ENCODE measurements around the gene AP1G1.

Gene AP1G1

DNA sequence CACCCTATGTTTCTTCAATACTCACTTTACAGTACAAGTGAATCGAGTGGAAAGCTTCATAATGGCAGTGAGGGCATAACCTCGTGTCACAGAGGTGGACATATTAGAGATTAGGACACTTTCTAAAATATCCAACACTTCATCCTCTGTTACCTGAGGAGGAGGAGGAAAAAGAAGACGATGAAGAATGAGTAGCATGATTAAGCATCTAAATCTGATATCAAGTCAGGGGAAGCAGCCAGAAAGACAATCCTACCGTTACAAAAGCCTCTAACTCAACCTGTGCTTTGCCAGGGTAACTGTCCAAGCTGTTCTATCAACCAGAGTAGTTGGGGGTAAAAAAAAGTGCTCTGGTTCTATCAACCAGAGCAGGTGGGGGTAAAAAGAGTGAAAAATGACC lies 60.4 kb downstream of the AP1G1 start:
- DNase-seq, result no peak

DNA sequence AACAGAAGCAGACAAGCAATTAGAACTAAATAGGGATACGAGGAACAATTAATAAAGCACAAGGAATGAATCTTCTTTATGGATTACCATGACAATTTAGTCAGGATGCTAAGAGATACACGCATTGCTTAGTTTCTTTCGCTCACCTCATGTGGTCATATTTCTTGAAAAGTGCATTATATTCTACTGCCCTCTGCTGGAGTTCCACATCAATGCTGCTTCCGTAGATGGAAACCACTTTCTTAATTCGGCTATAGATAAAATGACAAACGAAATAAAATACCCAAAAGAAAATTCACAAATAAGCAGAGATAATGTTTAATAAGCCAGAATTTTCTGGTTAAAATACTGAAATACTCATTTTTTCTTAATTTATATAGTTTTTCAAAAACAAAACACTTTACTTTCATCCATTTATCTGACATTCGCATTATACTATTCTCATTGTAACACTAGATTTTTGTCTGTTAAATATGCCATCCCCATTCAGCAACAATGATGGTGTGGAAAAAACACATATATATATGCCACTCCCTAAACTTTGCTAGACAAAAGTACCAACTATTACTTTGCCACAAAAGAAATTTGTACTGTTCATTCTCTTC lies 62.1 kb downstream of the AP1G1 start:
- peak; percentile 35 for DNase-seq

DNA sequence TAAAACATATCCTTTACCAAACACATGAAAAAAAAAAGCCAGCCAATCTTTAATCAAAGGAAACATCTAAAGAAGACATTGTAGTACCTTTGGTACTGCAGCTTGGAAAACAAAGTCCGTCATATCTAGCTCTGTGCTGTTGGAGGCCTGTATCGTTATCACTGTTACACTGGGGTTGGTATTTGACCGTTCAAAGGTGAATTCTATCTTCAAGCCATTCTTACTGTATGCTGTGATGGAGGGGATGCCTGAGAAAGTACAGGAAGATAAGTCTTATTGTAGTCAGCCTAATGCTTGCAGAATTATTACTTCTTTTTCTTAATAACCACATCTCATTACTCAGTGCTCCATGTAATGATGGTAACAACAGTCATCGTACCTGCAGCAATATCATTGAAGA lies 69.8 kb downstream of the AP1G1 start:
- DNase-seq, result no peak

DNA sequence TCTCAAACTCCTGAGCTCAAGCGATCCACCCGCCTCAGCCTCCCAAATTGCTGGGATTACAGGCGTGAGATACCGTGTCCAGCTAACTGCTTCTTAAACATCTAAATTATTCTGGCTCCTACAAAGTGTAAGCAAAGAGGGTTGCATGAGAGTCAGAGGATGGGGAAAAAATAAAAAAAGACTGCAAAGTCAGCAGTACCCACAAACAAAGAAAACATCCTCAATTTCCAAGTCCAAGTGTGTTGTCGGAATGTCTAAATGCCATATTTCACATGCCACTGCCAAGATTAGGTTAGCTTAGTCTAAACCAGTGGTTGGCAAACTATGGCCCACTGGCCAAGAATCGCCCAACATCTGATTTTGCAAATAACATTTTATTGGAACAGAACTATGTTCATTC lies 71.1 kb downstream of the AP1G1 start:
- no peak for DNase-seq

DNA sequence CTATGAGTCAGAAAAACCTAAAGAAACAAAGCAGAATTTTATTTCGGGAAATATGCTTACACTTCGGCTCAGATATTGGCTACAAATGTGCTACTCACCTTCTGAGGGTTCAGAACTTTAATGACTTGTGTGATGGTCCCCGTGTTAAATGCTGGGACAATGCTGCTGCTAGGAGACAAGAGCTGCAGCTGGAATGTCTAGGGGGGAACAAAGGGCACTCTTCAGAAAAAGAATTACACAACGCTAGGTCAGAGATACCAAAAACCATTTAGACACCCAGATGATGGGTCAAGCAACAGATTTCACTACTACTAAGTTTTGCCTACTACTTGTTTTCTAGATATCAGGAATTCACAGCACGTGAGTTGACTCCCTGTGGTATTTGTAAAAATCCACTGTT lies 74.1 kb downstream of the AP1G1 start:
- DNase-seq, result no peak

DNA sequence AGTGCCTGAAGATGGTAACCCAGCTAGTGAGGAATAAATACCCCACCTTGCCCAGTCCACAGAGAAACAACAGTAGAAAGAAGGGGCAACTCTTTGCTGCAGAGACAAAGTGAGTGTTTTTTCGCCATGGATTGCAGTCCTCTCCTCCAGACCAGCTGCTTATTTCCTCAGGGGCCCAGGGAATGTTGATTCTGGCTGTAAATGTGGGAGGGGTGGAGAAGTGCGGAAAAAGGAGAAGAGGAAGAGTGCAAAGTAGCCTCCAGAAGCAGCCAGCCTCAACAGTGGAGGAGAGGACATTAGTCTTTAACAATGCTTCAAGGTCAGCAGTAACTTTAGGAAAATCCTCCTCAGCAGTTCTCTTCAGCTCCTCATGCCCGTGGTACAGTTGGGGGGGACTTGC lies 76.0 kb downstream of the AP1G1 start:
- DNase-seq, result no peak

DNA sequence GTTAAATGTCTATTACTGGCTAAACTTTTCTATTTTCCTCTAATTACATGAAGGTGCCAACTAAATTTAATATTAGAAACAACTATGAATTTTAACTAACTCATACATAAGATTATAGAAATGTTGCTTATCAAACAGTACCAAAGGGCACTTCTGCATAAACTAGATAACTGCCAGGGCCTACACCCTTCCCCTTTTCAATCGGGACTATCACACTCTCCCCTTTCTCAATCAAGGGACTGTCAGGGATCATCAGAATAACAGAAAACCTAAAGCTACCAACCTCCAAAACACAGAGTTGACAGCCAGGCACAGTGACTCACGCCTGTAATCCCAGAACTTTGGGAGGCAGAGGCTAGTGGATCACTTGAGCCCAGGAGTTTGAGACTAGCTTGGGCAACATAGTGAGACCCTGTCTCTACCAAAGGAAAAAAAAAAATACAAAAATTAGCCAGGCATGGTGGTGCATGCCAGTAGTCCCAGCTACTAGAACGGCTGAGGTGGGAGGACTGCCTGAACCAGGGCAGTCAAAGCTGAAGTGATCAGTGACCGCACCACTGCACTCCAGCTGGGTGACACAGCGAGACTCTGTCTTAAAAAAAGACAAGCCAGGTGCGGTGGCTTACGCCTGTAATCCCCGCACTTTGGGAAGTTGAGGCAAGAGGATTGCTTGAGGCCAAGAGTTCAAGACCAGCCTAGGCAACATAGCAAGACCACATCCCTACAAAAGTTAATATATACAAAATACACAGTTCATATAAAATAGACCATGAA lies 80.9 kb downstream of the AP1G1 start:
- DNase-seq, result no peak

DNA sequence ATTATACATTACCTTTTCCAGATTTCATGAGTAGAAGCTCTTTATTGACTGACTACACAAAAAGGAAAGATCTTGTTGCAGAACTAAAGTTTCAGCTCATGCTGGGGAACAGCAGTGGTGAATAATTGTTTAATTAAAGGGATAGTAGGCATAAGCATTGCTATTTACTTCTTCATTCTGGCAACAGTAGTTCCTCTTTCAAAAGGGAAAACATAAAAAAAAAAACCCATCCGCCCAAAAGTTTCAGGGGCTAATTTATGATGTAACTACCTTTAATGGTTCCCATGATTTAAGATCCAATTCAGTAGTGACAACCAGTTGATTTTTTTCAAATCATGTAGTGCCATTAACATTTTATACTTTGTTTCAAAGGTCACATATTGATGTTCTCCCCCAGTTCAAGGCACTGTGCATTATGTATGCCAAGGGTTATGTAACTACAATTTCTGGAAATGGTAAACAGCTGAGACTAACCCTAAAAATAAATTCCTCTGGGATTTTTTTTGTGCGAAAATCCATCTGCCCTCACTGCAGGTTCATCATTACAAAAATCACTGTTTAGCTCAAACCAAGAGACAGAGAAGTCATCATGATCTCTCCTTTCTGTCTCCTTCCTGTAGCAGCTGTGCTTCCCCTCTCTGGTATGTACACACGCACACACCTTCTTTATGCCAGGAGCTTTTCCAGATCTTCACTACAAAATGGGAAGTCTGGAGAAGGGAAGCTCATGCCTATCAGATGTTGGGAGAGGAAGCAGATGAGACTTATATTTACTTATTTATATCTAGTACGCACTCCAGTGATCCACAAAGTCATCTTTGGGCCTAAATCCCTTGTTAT lies 81.9 kb downstream of the AP1G1 start:
- no peak for DNase-seq

DNA sequence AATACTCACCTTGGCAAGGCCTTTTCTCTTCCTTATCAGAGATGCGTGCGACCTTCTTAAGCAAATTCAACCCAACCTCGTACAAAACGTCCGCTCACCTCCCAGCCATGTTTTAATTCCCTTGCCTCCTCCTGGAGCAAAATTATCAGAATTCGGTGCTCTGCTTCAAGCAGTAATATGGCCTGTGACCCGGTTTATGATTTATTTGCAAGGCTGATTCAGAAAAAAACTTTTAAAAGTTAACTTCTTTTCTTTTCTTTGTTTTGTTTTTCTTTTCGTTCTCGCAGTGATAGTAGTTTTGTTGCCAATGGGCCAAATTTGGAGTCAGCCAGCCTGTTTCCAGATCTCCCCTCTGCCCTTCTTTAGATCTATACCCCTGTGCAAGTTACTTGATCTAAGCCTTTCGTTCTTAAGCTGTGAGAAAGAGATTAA lies 84.3 kb downstream of the AP1G1 start, which contains the start of gene PHLPP2:
PHLPP2 (minus strand) TSS at position 382 of the 432 bp plus-strand sequence. CDS start 9,906 bp downstream, outside the sequence.
- no peak for DNase-seq

DNA sequence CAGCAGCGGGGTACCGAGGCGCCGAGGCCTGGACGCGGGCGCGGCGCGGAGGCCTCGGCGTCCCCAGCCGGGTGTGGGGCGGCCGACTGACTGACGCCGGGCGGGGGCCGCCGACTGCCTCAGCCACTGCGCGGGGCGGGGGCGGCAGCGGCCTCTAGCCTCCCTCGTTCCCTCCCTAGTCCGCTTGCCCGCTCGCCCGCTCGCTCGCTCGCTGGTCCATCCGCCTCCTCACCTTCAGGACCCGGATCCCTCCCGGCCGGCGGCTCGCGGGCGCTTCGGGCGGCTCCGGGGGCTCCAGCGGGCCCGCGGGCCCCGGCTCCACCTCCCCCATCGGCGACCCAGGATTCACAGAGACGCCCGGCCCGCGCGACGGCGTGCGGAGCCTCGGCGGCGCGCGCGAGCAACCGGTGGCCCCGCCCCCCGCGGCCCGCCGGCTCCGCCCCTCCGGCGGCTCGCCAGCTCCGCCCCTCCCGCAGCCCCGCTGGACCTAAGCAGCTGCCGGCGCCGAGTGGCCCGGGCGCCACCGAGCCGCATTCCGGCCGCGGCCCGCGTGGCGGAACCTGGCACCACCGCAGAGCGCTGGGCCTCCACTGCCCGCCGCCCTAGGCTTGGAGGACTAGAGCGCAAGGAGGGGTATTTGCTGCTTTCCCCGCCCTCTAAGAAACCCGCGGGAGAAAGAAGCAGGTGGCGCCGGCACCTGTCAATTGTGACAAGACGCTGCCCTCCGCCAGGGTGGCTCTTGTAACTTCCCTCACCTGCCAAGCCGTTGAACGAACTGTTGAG lies 84.9 kb downstream of the AP1G1 start:
- DNase-seq, result peak; percentile 72

DNA sequence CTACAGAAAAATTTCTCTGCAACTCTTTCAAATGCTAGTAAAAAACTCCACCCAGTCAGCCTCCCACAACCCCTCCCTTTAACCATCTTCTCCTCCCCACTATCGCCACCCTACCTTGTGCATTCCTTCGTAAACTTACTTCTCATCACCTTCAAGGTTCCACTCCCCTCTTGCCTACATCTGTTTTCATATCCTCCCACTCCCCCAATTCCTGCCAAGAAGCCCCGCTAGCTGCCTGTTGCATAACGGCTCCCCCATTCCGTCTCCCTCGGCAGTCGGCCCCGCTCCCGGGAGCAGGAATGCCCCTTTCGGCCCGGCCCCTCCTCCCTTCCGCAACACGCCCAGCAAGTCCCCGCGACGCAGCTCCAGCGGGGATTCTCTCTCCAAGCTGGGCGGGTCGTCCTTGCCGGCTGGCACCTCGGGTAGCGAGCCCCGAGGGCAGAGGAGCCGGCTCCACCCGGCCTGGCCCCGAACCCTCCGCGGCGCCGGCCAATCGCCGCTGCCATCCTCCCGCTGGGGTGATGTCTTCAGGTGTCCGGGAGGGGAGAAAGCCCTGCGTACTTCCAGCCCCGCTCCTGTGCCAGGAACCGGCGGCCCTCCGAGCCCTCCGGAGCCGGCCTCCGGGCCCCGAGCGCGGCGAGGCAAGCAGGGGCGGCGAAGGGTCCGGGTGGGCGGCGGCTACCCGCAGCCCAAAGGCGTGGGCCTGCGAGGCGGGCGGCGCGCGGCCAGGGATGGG lies 85.7 kb downstream of the AP1G1 start:
- peak; percentile 70 for DNase-seq

DNA sequence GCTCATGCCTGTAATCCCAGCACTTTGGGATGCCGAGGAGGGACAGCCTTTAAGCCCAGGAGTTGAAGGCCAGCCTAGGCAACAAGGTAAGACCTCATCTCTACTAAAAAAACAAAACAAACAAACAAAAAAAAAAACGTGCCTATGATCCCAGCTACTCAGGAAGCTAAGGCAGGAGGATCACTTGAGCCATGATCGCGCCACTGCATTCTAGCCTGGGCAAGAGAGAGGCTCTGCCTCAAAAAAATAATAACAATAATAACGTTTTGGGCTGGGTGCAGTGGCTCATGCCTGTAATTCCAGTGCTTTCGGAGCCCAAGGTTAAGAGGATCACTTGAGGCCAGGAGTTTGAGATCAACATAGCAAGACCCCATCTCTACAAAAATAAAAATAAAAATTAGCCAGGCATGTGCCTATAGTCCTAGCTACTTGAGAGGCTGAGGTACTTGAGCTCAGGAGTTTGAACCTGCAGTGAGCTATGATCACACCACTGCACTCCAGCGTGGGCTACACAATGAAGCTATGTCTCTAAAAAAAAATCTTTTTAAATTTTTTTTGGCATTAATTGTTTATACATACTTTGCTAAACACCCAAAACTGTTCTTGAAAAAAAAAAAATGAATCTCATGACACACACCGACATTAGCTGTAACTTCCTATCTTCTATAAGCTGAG lies 87.4 kb downstream of the AP1G1 start:
- DNase-seq, result no peak

DNA sequence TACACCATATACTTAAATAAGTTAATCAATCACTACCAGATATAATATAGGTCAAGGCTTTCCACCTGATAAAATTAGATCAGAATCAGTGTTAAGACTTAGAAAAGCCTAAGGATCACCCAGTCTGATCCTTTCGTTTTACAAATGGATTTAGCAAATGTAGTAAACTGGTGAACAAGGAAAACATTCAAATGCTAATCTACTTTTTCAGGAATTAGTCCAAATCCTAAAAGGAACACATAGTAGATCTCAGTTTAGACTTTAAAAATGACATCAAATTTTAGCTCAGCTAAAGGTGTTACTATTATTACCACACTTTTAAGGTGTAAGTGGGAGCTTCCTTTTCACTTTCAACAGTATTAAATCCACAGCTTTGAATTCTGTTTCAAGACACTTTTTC lies 96.1 kb downstream of the AP1G1 start:
- no peak for DNase-seq

DNA sequence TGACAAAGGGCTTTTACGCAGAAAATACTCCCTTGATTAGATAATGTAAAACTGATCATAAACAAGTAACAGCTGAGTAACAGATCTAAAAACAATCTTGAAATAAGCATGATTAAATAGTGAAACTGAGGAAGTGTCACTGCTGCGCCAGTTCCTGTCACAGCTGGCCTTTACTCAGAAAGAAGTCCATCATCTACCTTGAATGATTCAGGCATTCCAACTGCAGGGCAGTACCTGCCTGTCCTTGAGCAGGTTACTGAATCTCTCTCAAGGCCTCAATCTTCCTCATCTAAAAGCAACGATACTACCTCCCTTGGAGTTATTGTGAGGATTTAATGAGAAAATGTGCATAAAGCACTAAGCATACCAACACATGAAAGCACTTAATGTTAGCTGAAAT lies 96.8 kb downstream of the AP1G1 start:
- DNase-seq, result no peak

DNA sequence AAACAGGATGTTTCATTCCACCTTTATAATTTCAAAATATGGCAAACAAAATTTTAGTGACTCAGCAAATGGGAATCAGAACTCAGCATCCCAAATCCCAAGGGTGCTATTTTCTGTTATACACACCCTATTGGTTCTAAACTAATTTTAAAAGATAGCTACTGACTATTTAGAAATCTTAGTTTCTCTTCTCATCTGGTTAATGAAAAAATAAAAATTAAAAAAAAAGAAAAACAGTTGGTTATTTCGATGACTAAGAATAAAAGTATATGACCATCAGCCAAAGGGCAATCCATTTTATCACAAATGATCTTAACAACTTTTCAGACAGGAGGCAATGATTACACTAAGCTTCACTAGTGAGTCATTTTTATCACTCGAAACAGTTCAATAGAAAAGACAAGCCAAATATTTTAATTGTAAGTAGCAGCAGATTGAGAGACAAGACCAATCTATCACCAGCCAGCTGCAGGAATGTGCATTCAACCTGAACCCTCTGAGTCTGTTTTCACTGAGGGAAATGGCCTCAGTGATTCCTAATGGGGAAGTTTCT lies 99.3 kb downstream of the AP1G1 start:
- peak; percentile 85 for DNase-seq

DNA sequence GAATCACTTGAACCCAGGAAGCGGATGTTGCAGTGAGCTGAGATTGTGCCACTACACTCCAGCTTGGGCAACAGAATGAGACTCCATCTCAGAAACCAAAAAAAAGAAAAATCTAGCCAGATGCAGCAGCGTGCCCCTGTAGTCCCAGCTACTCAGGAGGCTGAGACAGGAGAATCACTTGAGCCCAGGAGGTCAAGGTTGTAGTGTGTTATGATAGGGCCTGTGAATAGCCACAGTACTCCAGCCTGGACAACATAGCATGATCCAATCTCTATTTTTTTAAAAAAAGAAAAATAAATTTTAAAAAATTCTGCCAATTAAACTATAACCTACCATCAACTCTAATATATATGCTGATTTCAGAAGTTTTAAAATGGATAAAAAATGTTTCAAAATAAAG lies 99.9 kb downstream of the AP1G1 start:
- DNase-seq, result no peak

DNA sequence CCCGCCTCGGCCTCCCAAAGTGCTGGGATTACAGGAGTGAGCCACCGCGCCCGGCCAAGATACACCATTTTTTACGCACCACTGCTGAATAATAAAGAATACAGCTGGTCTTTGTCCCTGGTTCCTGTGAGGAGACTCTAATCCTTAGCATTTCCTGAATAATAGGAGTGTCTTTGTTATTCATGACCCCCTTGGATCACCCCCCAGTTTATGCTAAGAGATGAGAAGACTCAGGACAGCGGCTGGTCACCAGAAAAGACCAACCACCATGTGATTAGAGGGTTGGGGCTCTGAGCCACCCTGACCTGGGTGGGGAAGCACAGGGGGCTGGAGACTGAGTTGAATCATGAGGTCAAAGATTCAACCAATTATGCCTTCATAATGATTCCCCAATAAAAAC lies 101.4 kb downstream of the AP1G1 start:
- no peak for DNase-seq

DNA sequence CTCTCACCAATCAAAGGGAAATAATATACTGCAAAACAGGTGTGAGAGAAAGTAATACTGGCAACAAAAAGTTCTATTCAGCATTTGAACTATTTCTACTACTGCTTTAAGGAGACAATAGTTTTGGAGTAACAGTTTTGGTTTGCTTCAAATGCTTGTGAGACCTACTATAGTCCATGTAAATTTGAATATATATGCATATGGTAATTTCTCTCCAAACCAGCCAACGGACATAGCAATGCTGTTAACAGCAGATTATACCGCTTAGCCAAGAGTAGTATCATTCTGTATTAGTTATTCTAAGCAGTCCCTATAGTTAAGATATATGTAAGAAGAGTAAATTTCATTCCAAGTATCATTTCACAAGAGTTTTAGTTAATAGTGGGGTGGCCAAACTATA lies 102.6 kb downstream of the AP1G1 start:
- no peak for DNase-seq

DNA sequence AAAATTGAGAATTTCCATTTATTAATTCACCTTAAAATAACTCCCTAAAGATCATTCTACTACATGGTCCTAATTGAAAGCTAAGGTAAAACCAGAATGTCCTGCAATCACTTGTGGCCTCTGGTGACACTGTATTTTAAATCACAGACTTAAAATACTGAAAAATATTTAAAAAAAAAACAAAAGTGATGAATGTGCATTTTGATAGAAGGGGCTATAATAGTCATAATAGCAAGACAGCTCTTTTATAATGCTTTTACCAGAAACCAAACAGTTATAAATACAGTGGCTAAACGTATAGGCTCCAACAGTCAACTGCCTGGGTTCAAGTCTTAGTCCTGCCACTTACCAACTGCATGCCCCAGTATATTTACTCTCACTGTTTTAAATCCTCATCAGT lies 105.3 kb downstream of the AP1G1 start:
- no peak for DNase-seq

DNA sequence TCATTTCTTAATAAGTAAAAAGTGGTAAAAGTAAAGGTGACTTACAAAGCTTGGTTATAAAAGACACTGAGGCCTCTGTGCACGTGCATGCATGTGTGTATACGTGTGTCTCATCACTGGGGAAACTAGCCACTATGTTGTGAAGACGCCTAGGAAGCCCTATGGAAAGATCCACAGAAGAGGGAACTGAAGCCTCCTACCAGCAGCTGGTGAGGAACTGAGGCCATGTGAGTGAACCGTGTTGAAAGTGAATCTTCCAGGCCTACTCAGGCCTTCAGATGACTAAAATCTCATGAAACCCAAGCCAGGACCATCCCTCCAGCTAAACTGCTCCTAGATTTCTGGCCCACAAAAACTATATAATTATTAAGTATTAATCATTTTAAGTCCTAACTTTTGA lies 107.8 kb downstream of the AP1G1 start:
- DNase-seq, result no peak

DNA sequence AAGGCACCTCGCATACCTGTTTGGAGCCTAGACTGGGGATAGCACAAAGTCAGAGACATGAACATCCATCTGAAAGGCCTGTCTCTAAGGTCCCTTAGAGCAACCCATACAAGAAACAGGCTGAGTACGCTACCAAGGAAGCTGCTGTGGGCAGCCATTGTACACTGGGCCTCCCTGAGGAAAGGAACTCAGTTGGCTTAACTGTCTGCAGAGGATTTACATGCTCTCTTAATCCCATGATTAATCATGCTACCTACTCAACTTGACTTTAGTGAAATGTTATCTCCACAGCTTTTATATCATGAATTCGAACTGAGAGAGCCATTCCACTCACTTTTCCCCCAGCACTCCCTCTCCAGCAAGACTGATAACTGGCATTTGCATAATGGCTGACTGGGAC lies 110.1 kb downstream of the AP1G1 start:
- DNase-seq, result no peak

Measured in fibroblast of skin of right biceps (primary cell).